CD4-positive, alpha-beta T cell treated with Interleukin-17A for 4 hours (primary cell): Measurements from ENCODE around the gene ADAMTS7.
"Not testable (repeated sequence)": the region's sequence is repeated elsewhere in the genome, so short reads cannot be mapped to it uniquely, and the experiment has no call there.

ENCODE experiments used
- DNase-seq: peaks from one replicate; pipeline ENCODE4 v3.0.0-alpha.2; 2020; ENCODE audit warnings: mixed read lengths

ADAMTS7 gene

GRCh38 chr15:78765154-78765860, 46.0 kb downstream of the ADAMTS7 start:
- not testable (repeated sequence) for DNase-seq

- DNase-seq = not testable (repeated sequence)
Measured at GRCh38 chr15:78764340-78765153, 46.7 kb downstream of the ADAMTS7 start.

GRCh38 chr15:78763796-78764241, 47.4 kb downstream of the ADAMTS7 start:
- DNase-seq = no peak

GRCh38 chr15:78762985-78763795, 48.1 kb downstream of the ADAMTS7 start:
- no peak for DNase-seq

GRCh38 chr15:78762386-78762961, 48.8 kb downstream of the ADAMTS7 start:
- not testable (repeated sequence) for DNase-seq

- DNase-seq = no peak
Measured at GRCh38 chr15:78761891-78762385, 49.3 kb downstream of the ADAMTS7 start.

GRCh38 chr15:78761475-78761874, 49.8 kb downstream of the ADAMTS7 start:
- DNase-seq = peak; percentile 82

GRCh38 chr15:78761020-78761419, 50.2 kb downstream of the ADAMTS7 start:
- DNase-seq = no peak

- not testable (repeated sequence) for DNase-seq
Measured at GRCh38 chr15:78760091-78760882, 51.0 kb downstream of the ADAMTS7 start.

- DNase-seq = not testable (repeated sequence)
Measured at GRCh38 chr15:78759361-78759998, 51.8 kb downstream of the ADAMTS7 start.

- DNase-seq = not testable (repeated sequence)
Measured at GRCh38 chr15:78758486-78759200, 52.6 kb downstream of the ADAMTS7 start.

GRCh38 chr15:78758084-78758483, 53.2 kb downstream of the ADAMTS7 start:
- DNase-seq = not testable (repeated sequence)

GRCh38 chr15:78757636-78757905, 53.7 kb downstream of the ADAMTS7 start:
- no peak for DNase-seq

GRCh38 chr15:78756781-78757635, 54.3 kb downstream of the ADAMTS7 start:
- DNase-seq = peak; percentile 62

- DNase-seq = peak; percentile 57
Measured at GRCh38 chr15:78755900-78756591, 55.2 kb downstream of the ADAMTS7 start.

- DNase-seq = not testable (repeated sequence)
Measured at GRCh38 chr15:78754637-78755280, 56.5 kb downstream of the ADAMTS7 start.

- DNase-seq = not testable (repeated sequence)
Measured at GRCh38 chr15:78753751-78754535, 57.3 kb downstream of the ADAMTS7 start.

GRCh38 chr15:78753359-78753659, 58.0 kb downstream of the ADAMTS7 start:
- not testable (repeated sequence) for DNase-seq
